Muscle layer of duodenum (tissue), 2 donors: ENCODE data around the gene SSR1.

Source experiments
- H3K27ac ChIP-seq: one replicate; pipeline ENCODE4 v1.7.0; 2013; ENCODE audit warnings: mild to moderate bottlenecking, low read length
- H3K27me3 ChIP-seq: one replicate; pipeline ENCODE4 v1.7.0; 2013; ENCODE audit warnings: low read depth, mild to moderate bottlenecking, control low read depth, low read length
- H3K36me3 ChIP-seq, 2 donors: one replicate each; pipeline ENCODE4 v1.7.0; 2013; ENCODE audit warnings: low read length in 2 of 2, control low read depth in 1 of 2, mild to moderate bottlenecking in 1 of 2; ENCODE audit not compliant: insufficient read depth in 2 of 2, control insufficient read depth in 1 of 2
- H3K4me1 ChIP-seq, 2 donors: one replicate each; pipeline ENCODE4 v1.7.0; 2013; ENCODE audit warnings: low read length in 2 of 2, mild to moderate bottlenecking in 2 of 2, control low read depth in 1 of 2, moderate library complexity in 1 of 2; ENCODE audit not compliant: insufficient read depth in 2 of 2, control insufficient read depth in 1 of 2
- H3K4me3 ChIP-seq, 2 donors: one replicate each; pipeline ENCODE4 v1.7.0; 2013; ENCODE audit warnings: low read length in 2 of 2, low read depth in 1 of 2, mild to moderate bottlenecking in 1 of 2
- H3K9me3 ChIP-seq, 2 donors: one replicate each; pipeline ENCODE4 v1.7.0; 2013; ENCODE audit warnings: low read length in 2 of 2, control low read depth in 1 of 2, mild to moderate bottlenecking in 1 of 2; ENCODE audit not compliant: control insufficient read depth in 1 of 2
- donor health status: healthy.

SSR1 gene

DNA sequence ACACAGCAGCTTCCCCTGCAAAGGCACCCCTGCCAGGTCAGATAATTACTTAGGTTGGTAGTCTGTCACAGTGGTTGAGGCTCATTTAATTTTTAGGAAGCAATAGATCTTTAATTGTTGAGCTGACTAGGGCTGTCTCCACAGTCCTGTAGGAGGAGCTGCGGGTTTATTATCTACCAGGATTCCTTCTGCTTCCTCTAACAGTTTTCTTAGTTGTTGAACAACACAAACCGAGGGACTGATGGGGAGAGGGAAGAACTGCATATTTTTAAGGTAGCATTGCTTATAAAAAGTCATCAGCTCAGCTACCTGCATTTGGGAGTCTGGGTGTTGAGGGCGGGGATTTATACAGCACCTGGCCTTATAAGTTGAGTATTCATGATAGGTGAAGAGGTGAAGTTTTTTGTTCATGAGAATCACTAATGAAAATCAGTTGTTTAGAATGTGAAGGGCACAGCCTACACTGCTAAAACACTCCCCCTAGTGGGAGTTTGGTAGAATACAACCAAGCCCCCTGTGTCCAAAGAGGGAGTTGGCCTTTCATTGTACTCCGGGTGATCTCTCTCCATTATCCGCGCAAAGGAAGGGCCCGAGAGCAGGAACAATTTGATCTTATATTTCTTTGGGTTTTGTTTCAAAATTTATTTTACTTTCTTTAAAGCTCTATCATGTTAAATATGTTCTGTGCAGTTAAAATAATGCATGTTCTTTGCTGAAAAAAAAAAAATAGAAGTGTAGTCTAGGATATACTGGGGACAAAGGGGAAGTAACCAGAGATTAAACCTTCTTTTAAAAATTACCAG lies 69.6 kb downstream of the SSR1 start:
- Histone ChIP-seq H3K36me3 (peaks cover 26 to 31% of the 10 kb centered on the region in 2 donors), H3K27me3 (no peaks in the 10 kb centered on the region), H3K4me1 (peaks cover 0 to 8% of the 10 kb centered on the region in 2 donors), H3K27ac (peak overlapping the region; percentile 56), H3K9me3 (no peaks in the 10 kb centered on the region), H3K4me3 (no peak overlapping the region)

DNA sequence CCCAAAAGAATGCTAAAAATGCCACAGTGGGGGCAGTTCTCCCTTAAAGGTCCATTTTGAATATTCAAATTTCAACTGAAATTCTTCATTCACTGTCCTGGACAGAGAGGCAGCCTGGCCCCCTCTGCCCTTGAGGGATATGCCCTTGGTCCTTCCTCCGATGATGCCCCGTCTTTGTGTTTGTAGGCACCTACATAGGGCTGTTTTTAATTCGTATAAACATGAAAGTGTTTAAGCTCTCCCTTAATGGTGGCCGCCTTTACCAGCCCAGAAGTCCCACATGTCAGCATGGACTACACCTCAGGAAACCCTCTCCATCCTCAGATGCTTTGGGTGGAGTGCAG lies 70.2 kb downstream of the SSR1 start:
- H3K4me3 ChIP-seq: no peak overlapping the region
- peaks cover 20 to 26% of the 10 kb centered on the region in 2 donors for H3K36me3 ChIP-seq
- peaks cover 0 to 8% of the 10 kb centered on the region in 2 donors for H3K4me1 ChIP-seq
- H3K27me3 ChIP-seq: no peaks in the 10 kb centered on the region
- no peaks in the 10 kb centered on the region for H3K9me3 ChIP-seq
- peak overlapping the region; percentile 56 for H3K27ac ChIP-seq

- Histone ChIP-seq H3K27me3 (no peaks in the 10 kb centered on the region), H3K4me3 (no peak overlapping the region), H3K36me3 (peaks cover 13 to 17% of the 10 kb centered on the region in 2 donors), H3K27ac (peak overlapping the region; percentile 56), H3K4me1 (peaks cover 0 to 8% of the 10 kb centered on the region in 2 donors), H3K9me3 (no peaks in the 10 kb centered on the region)
These were observed 71.0 kb downstream of the SSR1 start for GRCh38 chr6:7241709-7242645.

- Histone ChIP-seq H3K4me3 (no peak overlapping the region), H3K4me1 (peaks cover 0 to 8% of the 10 kb centered on the region in 2 donors), H3K36me3 (peaks cover 9 to 13% of the 10 kb centered on the region in 2 donors), H3K27ac (peak overlapping the region; percentile 56), H3K9me3 (no peaks in the 10 kb centered on the region), H3K27me3 (no peaks in the 10 kb centered on the region)
These were observed 71.8 kb downstream of the SSR1 start for GRCh38 chr6:7241160-7241559.

GRCh38 chr6:7240351-7240750 lies 72.6 kb downstream of the SSR1 start:
- Histone ChIP-seq H3K27ac (no peak overlapping the region), H3K27me3 (no peaks in the 10 kb centered on the region), H3K4me1 (peaks cover 0 to 8% of the 10 kb centered on the region in 2 donors), H3K4me3 (no peak overlapping the region), H3K9me3 (no peaks in the 10 kb centered on the region), H3K36me3 (peaks cover 9 to 13% of the 10 kb centered on the region in 2 donors)

DNA sequence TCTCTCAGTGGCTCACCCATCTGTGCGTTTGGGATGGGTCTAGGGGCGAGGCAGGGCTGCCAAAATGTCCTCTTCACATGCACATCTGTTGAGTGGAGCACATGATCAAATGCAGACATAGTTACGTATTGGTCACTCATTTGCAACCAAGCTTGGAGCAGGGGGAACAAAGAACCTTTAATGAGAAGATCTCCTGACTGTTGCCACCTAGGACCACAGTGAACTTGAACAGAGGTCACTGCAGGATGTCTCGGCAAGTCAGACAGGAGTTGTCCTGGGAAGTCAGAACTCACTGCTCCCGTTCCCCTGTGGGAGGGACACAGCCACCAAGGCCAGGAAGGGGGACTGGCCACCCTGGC lies 73.4 kb downstream of the SSR1 start:
- no peaks in the 10 kb centered on the region for H3K27me3 ChIP-seq
- H3K4me1 ChIP-seq: peaks cover 0 to 8% of the 10 kb centered on the region in 2 donors
- peaks cover 15 to 18% of the 10 kb centered on the region in 2 donors for H3K36me3 ChIP-seq
- no peak overlapping the region for H3K4me3 ChIP-seq
- no peaks in the 10 kb centered on the region for H3K9me3 ChIP-seq
- no peak overlapping the region for H3K27ac ChIP-seq

GRCh38 chr6:7238900-7239589 lies 74.0 kb downstream of the SSR1 start:
- no peak overlapping the region for H3K27ac ChIP-seq

DNA sequence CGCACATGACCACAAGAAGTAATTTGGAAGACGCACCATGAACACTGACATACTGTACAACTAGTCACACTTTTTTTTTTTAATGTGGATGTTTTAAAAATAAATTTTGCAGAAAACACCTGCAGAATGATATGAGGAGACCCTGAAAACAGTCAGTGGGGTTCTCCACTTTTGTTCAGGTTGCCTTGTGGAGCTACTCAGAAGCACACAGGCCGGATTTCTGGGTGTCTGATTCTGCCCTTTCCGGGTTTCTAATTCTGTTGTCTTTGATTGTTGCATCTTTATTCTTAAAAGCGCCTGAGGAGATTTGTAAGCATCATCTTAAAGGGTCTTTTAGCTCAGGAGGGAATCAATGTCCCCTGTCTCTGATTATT lies 74.5 kb downstream of the SSR1 start:
- no peaks in the 10 kb centered on the region for H3K27me3 ChIP-seq
- no peak overlapping the region for H3K27ac ChIP-seq
- H3K4me3 ChIP-seq: no peak overlapping the region
- no peaks in the 10 kb centered on the region for H3K9me3 ChIP-seq
- H3K4me1 ChIP-seq: peaks cover 0 to 8% of the 10 kb centered on the region in 2 donors
- peaks cover 17 to 18% of the 10 kb centered on the region in 2 donors for H3K36me3 ChIP-seq

More at GRCh38 chr6:7238900-7239589, 74.0 kb downstream of the SSR1 start:
- Histone ChIP-seq H3K4me1 (peaks cover 0 to 8% of the 10 kb centered on the region in 2 donors), H3K36me3 (peaks cover 17 to 18% of the 10 kb centered on the region in 2 donors), H3K4me3 (no peak overlapping the region), H3K9me3 (no peaks in the 10 kb centered on the region), H3K27me3 (no peaks in the 10 kb centered on the region)

- Histone ChIP-seq H3K27me3 (no peaks in the 10 kb centered on the region), H3K4me1 (peaks cover 0 to under 1% of the 10 kb centered on the region in 2 donors), H3K4me3 (no peak overlapping the region), H3K36me3 (peaks cover 17 to 18% of the 10 kb centered on the region in 2 donors), H3K9me3 (no peaks in the 10 kb centered on the region), H3K27ac (no peak overlapping the region)
These were observed 75.3 kb downstream of the SSR1 start for GRCh38 chr6:7237653-7238188.

- H3K4me1 ChIP-seq: no peaks in the 10 kb centered on the region
- H3K4me3 ChIP-seq: no peak overlapping the region
- no peaks in the 10 kb centered on the region for H3K27me3 ChIP-seq
- H3K36me3 ChIP-seq: peaks cover 22 to 23% of the 10 kb centered on the region in 2 donors
- peak overlapping the region; percentile 21 for H3K27ac ChIP-seq
- H3K9me3 ChIP-seq: no peaks in the 10 kb centered on the region
These were observed 76.4 kb downstream of the SSR1 start for GRCh38 chr6:7236306-7237209.
